Epidermal melanocyte (primary cell): ENCODE results near the gene ENDOG.
A peak's percentile ranks its signal among the peaks of the same experiment; 100 is the strongest.
"Not testable (repeated sequence)": the region's sequence is repeated elsewhere in the genome, so short reads cannot be mapped to it uniquely, and the experiment has no call there.

Source experiments
- DNase-seq: peaks from one replicate; pipeline ENCODE4 v3.0.0; 2011; ENCODE audit warnings: low spot score; ENCODE audit not compliant: insufficient read length

ENDOG gene

DNA sequence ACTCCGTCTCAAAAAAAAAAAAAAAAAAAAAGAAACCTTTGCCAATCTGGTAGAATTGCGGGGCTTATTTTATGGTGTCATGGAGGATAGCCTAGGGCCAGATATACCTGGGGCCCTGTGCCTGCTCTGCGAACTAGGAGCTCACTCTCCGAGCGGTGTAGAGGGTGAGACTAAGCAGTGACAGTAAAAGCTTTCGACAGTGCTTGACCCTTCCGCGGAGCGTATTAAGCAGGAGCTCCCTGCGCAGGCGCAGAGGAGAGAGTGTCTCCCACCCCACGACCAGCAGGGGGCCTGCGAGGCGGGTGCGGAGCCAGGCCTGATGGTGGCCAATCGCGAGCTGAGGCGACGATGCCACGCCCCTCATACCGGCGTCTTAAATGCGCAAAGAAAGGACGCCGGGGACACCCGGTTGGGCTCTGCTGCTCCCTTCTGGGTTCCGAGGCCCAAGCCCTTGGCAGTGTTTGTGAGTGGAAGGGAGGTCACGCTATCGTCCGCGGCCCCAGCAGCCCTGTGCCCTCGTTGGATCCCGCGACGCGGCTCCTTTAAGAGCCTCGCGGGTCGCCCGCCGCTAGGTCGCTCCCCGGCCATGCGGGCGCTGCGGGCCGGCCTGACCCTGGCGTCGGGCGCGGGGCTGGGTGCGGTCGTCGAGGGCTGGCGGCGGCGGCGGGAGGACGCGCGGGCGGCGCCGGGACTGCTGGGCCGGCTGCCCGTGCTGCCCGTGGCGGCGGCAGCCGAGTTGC, at the start of gene ENDOG:
Gene ENDOG, plus strand, starts transcription at position 402 of the 740 bp plus-strand sequence. Its CDS starts 185 bp downstream, at position 587.
- DNase-seq: peak; percentile 99

DNA sequence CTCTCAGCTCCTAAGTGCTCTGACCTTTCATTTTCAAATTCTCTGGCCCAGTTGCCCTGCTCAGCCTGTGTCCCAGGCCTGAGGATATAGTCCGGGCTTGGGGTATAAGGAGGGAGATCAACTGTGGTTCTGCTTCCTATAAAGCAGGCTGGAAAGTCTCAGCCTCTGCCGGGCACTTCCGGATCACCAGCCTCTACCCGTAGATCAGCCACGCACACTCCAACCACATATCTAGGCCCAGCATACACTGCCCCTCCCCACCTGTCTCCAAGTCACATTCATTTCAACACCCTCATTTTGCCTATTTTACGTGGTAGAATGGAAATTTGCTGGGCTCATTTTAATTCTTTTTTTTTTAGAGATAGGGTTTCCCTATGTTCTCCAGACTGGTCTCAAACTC, 49.7 kb upstream of the ENDOG start:
- DNase-seq: no peak

GRCh38 chr9:128770286-128771030, 47.8 kb upstream of the ENDOG start:
- DNase-seq: no peak

- peak; percentile 50 for DNase-seq
Measured at GRCh38 chr9:128771094-128771721, 47.1 kb upstream of the ENDOG start.

- DNase-seq: peak; percentile 99
Measured at GRCh38 chr9:128771745-128772519, 46.4 kb upstream of the ENDOG start, which contains the start of gene ZER1. Gene ZER1 (minus strand): TSS chr9:128771927. CDS start chr9:128755565, 16,362 bp downstream.

DNA sequence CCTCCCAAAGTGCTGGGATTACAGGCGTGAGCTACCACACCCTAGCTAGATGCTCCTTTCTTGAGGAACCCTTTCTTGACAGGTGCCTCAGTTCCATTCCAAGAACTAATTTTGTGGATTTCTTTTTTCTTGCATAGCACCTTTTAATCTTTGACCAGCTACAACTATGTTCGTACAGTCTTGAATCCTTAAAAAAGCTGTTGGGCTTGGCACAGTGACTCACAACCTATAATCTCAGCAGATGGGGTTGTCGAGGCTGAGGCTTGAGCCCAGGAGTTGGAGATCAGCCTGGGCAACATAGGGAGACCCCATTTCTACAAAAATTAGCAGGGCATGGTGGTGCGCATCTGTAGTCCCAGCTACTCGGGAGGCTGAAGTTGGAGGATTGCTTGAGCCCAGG, 45.3 kb upstream of the ENDOG start:
- DNase-seq: no peak

- DNase-seq: no peak
Measured at GRCh38 chr9:128774804-128775203, 43.5 kb upstream of the ENDOG start.

- DNase-seq: not testable (repeated sequence)
Measured at GRCh38 chr9:128780093-128780492, 38.2 kb upstream of the ENDOG start.

- DNase-seq: no peak
Measured at GRCh38 chr9:128781187-128782070, 36.9 kb upstream of the ENDOG start.

GRCh38 chr9:128782669-128783068, 35.6 kb upstream of the ENDOG start:
- DNase-seq: no peak

GRCh38 chr9:128785427-128785826, 32.9 kb upstream of the ENDOG start:
- no peak for DNase-seq

DNA sequence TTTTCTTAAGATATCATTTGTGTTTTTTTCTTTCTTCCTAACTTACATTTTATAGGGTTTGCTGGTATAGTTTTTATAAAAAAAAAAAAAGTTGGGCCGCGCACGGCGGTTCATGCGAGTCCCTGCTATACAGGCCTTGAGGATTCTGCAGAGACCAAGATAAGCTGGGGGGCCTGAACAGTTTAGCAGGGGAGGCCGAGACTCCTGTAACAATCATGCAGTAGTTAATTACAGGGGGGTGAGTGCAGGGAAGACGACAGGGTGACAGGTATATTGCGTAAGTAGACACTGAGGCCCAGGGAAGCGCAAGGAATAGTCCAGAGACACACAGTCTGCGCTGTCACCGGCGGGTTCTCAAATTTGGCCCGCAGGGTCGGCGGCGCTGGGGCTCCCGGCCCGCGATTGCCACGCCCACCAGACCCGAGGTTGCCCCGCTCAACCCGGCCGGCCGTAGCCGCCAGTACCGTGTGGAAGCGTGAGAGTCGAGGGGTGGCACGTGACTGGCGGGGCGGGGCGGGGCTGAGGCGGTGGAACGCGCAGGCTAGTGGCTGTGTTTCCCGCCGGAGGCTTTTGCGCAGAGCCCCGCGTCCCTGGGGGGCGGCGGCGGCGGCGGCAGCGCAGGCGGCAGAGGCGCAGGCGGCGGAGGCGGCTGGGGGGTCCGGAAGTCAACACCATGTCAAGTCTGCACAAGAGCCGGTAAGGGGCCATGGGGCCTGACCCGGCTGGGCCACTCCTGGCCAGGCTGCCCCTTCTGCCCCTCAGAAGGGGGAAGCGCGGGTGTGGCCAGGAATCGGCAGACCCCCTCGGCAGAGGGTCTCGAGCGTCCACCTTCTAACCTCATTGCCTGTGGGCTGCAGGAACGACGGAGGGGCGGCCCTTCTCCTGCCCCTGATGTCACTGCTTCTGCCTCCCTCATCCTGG, 31.4 kb upstream of the ENDOG start, which contains the start of gene TBC1D13:
Gene TBC1D13, plus strand, starts transcription at position 573 of the 921 bp plus-strand sequence. Its CDS starts 101 bp downstream, at position 674.
- DNase-seq: peak; percentile 98

GRCh38 chr9:128787659-128788058, 30.6 kb upstream of the ENDOG start:
- peak; percentile 29 for DNase-seq

GRCh38 chr9:128788445-128788844, 29.9 kb upstream of the ENDOG start:
- DNase-seq: no peak

DNA sequence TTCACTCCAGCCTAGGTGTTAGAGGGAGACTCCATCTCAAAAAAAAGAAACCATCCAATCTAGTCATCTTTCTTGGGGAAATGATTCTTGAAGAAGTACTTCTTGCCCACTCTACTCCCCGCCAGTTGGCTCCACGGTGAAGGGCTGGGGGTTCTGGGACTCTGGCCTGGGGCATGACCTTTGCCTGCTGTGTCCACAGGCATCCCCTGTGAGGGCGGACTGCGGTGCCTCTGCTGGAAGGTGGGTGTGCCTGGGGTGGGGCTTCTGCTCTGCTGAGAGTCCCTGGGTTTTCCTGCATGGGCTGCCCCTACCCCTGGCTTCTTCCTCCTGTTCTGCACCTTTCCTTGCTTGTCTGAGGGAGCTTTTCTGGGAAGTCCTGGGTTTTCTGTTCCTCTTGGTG, 27.8 kb upstream of the ENDOG start:
- DNase-seq: no peak

DNA sequence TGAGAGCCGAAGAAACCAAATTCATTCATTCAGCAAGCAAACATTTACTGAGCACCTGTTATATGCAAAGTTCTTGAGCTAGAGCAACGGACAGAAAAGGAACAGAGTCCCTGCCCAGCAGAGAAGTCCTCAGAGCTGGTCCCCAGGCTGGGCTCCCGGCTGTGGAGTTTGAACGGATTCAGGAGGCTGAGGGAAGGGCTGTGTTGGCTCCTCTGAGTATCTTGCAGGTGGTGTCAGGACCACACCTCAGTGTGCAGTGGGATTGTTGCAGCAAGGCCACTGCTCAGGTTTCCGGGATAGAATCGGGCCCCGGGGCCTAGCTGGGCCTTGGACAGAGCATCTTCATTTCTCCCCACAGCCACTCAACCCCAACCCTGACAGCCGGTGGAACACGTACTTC, 26.2 kb upstream of the ENDOG start:
- DNase-seq: no peak

DNA sequence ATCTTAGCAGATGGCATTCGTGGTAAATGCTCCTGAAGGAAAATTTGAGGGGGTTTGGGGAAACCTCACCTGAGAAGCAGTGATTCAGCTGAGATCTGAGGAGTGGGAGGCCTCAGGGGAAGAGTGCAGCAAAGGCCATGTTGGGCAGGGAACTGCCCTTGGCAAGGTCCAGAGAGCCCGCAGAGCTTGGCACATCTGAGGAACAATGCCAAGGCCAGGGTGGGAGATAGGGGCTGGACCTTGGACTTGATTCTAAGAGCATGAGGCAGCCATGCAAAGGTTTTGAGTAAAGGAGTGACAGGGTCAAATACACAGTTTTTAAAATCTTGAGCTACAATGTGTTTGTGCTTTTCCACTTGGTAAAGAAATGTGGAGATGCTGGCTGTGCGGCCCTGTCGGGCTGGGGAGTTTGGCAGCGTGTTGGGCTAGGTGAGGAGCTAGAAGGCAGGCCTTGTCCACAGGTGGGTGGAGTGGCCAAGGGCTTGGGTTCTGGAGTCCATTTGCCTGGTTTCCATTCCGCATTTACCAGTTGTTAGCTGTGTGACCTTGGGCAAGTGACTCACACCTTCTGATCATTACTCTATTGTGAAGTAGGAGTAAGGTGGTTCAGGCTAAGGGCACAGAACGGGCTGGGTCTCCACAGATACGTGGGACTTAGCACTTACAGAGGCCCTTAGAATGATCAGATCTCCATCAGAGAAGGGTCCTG, 25.2 kb upstream of the ENDOG start:
- DNase-seq: no peak

DNA sequence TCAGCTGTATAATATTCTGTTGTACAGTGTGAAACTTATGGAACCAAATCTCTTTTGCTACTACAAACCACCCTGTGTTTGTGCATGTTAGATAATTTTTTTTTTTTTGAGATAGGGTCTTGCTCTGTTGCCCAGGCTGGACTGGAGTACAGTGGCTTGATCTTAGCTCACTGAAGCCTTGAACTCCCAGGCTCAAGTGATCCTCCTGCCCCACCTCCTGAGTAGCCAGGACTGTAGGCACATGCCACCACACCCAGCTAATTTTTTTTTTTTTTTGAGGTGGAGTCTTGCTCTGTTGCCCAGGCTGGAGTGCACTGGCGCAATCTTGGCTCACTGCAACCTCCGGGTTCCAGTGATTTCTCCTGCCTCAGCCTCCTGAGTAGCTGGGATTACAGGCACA, 23.3 kb upstream of the ENDOG start:
- DNase-seq: not testable (repeated sequence)

GRCh38 chr9:128798896-128799295, 19.4 kb upstream of the ENDOG start:
- no peak for DNase-seq
